ENCODE measurements around the gene TSPYL1. TPM values are rescaled to one million over a fixed set of nuclear protein-coding genes. Genes with fewer than 3 reads are reported as not detected.

The TSPYL1 gene
- total RNA-seq, 4 donors from 2014 or later, result 17.4 to 94.9 (median 57.7) TPM

GRCh38 chr6:116307001-116307400 lies 27.3 kb upstream of the TSPYL1 start:
- H3K9me3 ChIP-seq, result no peaks in the 10 kb centered on the region
- intact Hi-C loops (cut with DNase I; ENCODE audit: low total_unique reads), result no loop called here
- no peak for DNase-seq
- TF ChIP-seq POLR2A (IDR thresholded peaks at IDR 0.05), result no peak
- TF ChIP-seq, protein P1, sequence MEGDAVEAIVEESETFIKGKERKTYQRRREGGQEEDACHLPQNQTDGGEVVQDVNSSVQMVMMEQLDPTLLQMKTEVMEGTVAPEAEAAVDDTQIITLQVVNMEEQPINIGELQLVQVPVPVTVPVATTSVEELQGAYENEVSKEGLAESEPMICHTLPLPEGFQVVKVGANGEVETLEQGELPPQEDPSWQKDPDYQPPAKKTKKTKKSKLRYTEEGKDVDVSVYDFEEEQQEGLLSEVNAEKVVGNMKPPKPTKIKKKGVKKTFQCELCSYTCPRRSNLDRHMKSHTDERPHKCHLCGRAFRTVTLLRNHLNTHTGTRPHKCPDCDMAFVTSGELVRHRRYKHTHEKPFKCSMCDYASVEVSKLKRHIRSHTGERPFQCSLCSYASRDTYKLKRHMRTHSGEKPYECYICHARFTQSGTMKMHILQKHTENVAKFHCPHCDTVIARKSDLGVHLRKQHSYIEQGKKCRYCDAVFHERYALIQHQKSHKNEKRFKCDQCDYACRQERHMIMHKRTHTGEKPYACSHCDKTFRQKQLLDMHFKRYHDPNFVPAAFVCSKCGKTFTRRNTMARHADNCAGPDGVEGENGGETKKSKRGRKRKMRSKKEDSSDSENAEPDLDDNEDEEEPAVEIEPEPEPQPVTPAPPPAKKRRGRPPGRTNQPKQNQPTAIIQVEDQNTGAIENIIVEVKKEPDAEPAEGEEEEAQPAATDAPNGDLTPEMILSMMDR (IDR thresholded peaks at IDR 0.05), result no peak
- H3K27ac ChIP-seq, result no peak overlapping the region
- no peaks in the 10 kb centered on the region for H3K4me1 ChIP-seq
- no peaks in the 10 kb centered on the region for H3K27me3 ChIP-seq
- H3K4me3 ChIP-seq, result no peak overlapping the region
- no peaks in the 10 kb centered on the region for H3K36me3 ChIP-seq

DNA sequence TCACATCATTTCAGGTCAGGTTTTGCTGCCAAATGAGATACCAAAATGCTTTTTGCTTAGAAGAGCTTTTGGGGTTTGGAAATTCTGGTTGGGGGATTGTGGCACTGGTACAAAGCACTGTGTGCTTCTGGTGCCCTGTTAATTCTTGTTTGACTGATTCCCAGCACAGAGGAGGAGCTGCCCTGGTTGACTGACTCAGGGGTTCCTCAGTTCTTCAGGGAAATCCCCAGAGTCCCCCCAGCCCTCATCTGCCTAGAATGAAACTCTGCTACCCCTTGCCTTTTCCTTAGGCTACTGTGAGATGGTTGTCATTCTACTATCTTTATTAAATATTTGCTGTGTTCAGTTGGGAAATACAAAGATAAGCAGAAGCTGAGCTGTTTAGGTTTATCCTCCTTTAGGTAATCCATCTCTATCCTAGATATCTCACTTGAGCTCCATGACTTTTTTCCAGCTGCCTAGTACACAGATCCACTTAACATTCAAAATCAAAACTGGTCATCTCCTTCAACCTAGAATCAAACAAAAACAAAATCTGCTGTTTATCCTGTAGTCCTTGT lies 24.9 kb upstream of the TSPYL1 start:
- TF ChIP-seq POLR2A (IDR thresholded peaks at IDR 0.05), result no peak
- TF ChIP-seq, protein P1 (IDR thresholded peaks at IDR 0.05), result no peak
- Histone ChIP-seq H3K27ac (no peak overlapping the region), H3K4me1 (no peaks in the 10 kb centered on the region), H3K36me3 (no peaks in the 10 kb centered on the region), H3K4me3 (no peak overlapping the region), H3K9me3 (no peaks in the 10 kb centered on the region), H3K27me3 (no peaks in the 10 kb centered on the region)
- no peak for DNase-seq
- intact Hi-C loops (cut with DNase I; ENCODE audit: low total_unique reads), result no loop called here

DNA sequence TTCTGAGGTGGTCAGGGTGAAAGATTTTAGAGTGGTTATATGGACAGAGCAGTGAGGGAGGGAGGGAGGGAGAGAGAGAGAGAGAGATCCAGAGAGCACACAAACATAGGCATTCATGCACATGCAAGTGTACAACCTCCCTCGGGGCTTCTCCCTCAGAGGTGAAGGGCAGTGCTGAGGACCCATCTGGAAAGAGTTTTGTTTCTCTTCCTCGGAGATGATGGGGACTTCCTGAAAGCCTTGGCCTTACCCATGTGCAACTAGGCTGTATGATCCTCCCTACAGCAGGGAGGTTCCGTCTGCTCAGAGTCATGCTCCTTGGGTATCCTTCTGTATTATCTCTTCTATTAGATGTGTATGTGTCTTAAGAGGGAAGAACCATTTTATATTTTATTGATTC lies 21.4 kb upstream of the TSPYL1 start:
- no peak overlapping the region for H3K27ac ChIP-seq
- TF ChIP-seq, protein P1 (IDR thresholded peaks at IDR 0.05), result no peak
- TF ChIP-seq POLR2A (IDR thresholded peaks at IDR 0.05), result no peak
- H3K36me3 ChIP-seq, result no peaks in the 10 kb centered on the region
- intact Hi-C loops (cut with DNase I; ENCODE audit: low total_unique reads), result no loop called here
- no peaks in the 10 kb centered on the region for H3K4me1 ChIP-seq
- no peak overlapping the region for H3K4me3 ChIP-seq
- no peak for DNase-seq
- no peaks in the 10 kb centered on the region for H3K27me3 ChIP-seq
- no peaks in the 10 kb centered on the region for H3K9me3 ChIP-seq

- Histone ChIP-seq H3K27ac (no peak overlapping the region), H3K36me3 (no peaks in the 10 kb centered on the region), H3K4me3 (no peak overlapping the region), H3K27me3 (no peaks in the 10 kb centered on the region), H3K4me1 (no peaks in the 10 kb centered on the region), H3K9me3 (no peaks in the 10 kb centered on the region)
- TF ChIP-seq, protein P1 (IDR thresholded peaks at IDR 0.05), result no peak
- TF ChIP-seq POLR2A (IDR thresholded peaks at IDR 0.05), result no peak
- intact Hi-C loops (cut with DNase I; ENCODE audit: low total_unique reads), result no loop called here
- DNase-seq, result no peak
Observed at GRCh38 chr6:116300566-116300965, 20.8 kb upstream of the TSPYL1 start.

GRCh38 chr6:116298973-116299372 lies 19.2 kb upstream of the TSPYL1 start:
- Histone ChIP-seq H3K27me3 (no peaks in the 10 kb centered on the region), H3K4me3 (no peak overlapping the region), H3K27ac (no peak overlapping the region), H3K9me3 (no peaks in the 10 kb centered on the region), H3K4me1 (no peaks in the 10 kb centered on the region), H3K36me3 (no peaks in the 10 kb centered on the region)
- no peak for DNase-seq
- no peak for TF ChIP-seq POLR2A (IDR thresholded peaks at IDR 0.05)
- TF ChIP-seq, protein P1 (IDR thresholded peaks at IDR 0.05), result no peak
- intact Hi-C loops (cut with DNase I; ENCODE audit: low total_unique reads), result no loop called here

Data from uterus (tissue), 4 donors.